IMR-90 (cell line): Measurements from ENCODE around the gene UNC5A. TPM values are rescaled to one million over a fixed set of nuclear protein-coding genes. Genes with fewer than 3 reads are reported as not detected.

Experiments
- ATAC-seq: fragments of 200-7000 bp; cut with Tn5 transposase; 2 replicates; pipeline ENCODE4 v1.9.1; 2020; ENCODE audit warnings: low read depth, mild to moderate bottlenecking, moderate library complexity
- BruUV-seq: library from RNA; stranded (reverse); fragments of 400-500 nt; replicated peaks from 2 replicates; lab custom pipeline; 2021; lab: Mats Ljungman, UMichigan
- CTCF ChIA-PET: fragments of 300-600 bp; formaldehyde crosslinking; extraction: SDS; loops from one replicate; lab custom pipeline; 2021; ENCODE audit warnings: antibody characterized with exemption; lab: Yijun Ruan, JAX
- POLR2A ChIA-PET: fragments of 300-600 bp; sonication (Branson Sonifier 250); formaldehyde crosslinking; loops from one replicate; lab custom pipeline; 2022; ENCODE audit warnings: antibody characterized with exemption; ENCODE audit not compliant: unreplicated experiment; lab: Charles Lee
- DNase-seq: peaks from one replicate; pipeline ENCODE4 v3.0.0; 2013
- H2AFZ ChIP-seq: replicated peaks from 2 replicates; pipeline ENCODE3; 2013; ENCODE audit warnings: low read length, mild to moderate bottlenecking; ENCODE audit not compliant: poor library complexity
- H2AK5ac ChIP-seq: 2 replicates; pipeline ENCODE4 v1.6.1; 2013; ENCODE audit warnings: low read depth, low read length, inconsistent platforms
- H2AK9ac ChIP-seq: replicated peaks from 2 replicates; pipeline ENCODE3; 2013; ENCODE audit warnings: mild to moderate bottlenecking, low read depth, low read length, moderate library complexity; ENCODE audit not compliant: poor library complexity
- H2BK120ac ChIP-seq: 2 replicates; pipeline ENCODE4 v1.6.1; 2013; ENCODE audit warnings: low read depth, low read length, inconsistent platforms
- H2BK15ac ChIP-seq: 3 replicates; pipeline ENCODE4 v1.6.1; 2013; ENCODE audit warnings: low read depth, low read length, inconsistent platforms
- H2BK20ac ChIP-seq: 2 replicates; pipeline ENCODE4 v1.6.1; 2013; ENCODE audit warnings: low read depth, mild to moderate bottlenecking, inconsistent platforms, low read length, moderate library complexity
- H2BK5ac ChIP-seq: 2 replicates; pipeline ENCODE4 v1.6.1; 2013; ENCODE audit warnings: mild to moderate bottlenecking, low read depth, low read length, inconsistent platforms; ENCODE audit not compliant: poor library complexity, severe bottlenecking
- H3K14ac ChIP-seq: replicated peaks from 2 replicates; pipeline ENCODE4 v1.6.1; 2013; ENCODE audit warnings: low read depth, low read length, inconsistent platforms
- H3K18ac ChIP-seq: 2 replicates; pipeline ENCODE4 v1.6.1; 2013; ENCODE audit warnings: low read depth, low read length, control low read depth
- H3K23ac ChIP-seq: 2 replicates; pipeline ENCODE4 v1.6.1; 2013; ENCODE audit warnings: low read depth, low read length, inconsistent platforms
- H3K27ac ChIP-seq: 2 replicates; pipeline ENCODE4 v1.5.1; 2013; ENCODE audit warnings: mild to moderate bottlenecking, control low read depth, low read length; ENCODE audit not compliant: insufficient read depth
- H3K27me3 ChIP-seq: 2 replicates; pipeline ENCODE4 v1.6.1; 2013; ENCODE audit warnings: low read length; ENCODE audit not compliant: control insufficient read depth, insufficient read depth
- H3K36me3 ChIP-seq: 2 replicates; pipeline ENCODE4 v1.6.1; 2013; ENCODE audit warnings: low read length, mixed read lengths; ENCODE audit not compliant: control insufficient read depth, insufficient read depth
- H3K4ac ChIP-seq: 2 replicates; pipeline ENCODE4 v1.6.1; 2013; ENCODE audit warnings: low read depth, low read length, inconsistent platforms
- H3K4me1 ChIP-seq: 2 replicates; pipeline ENCODE4 v1.6.1; 2013; ENCODE audit warnings: low read length, mixed read lengths; ENCODE audit not compliant: control insufficient read depth, insufficient read depth
- H3K4me2 ChIP-seq: 2 replicates; pipeline ENCODE4 v1.6.1; 2013; ENCODE audit warnings: low read depth, mild to moderate bottlenecking, control low read depth, low read length, moderate library complexity
- H3K4me3 ChIP-seq: 2 replicates; pipeline ENCODE4 v1.5.1; 2013; ENCODE audit warnings: low read depth, mild to moderate bottlenecking, control low read depth, low read length, moderate library complexity; ENCODE audit not compliant: insufficient read depth
- H3K56ac ChIP-seq: 2 replicates; pipeline ENCODE4 v1.6.1; 2013; ENCODE audit warnings: low read length, inconsistent platforms; ENCODE audit not compliant: insufficient read depth; ENCODE audit errors: extremely low read depth
- H3K79me1 ChIP-seq, 2 experiments: 2 replicates each; pipeline ENCODE4 v1.6.1; 2013; ENCODE audit warnings: low read length in 2 of 2, inconsistent platforms in 1 of 2, low read depth in 1 of 2
- H3K9ac ChIP-seq: 2 replicates; pipeline ENCODE4 v1.6.1; 2013; ENCODE audit warnings: low read depth, low read length, control low read depth
- H3K9me1 ChIP-seq: 2 replicates; pipeline ENCODE4 v1.6.1; 2013; ENCODE audit warnings: low read length, inconsistent platforms; ENCODE audit not compliant: insufficient read depth
- H3K9me3 ChIP-seq: 2 replicates; pipeline ENCODE4 v1.6.1; 2013; ENCODE audit warnings: low read length; ENCODE audit not compliant: control insufficient read depth, insufficient read depth
- H4K20me1 ChIP-seq: 2 replicates; pipeline ENCODE4 v1.6.1; 2013; ENCODE audit warnings: low read length, inconsistent platforms; ENCODE audit not compliant: insufficient read depth
- H4K5ac ChIP-seq: 2 replicates; pipeline ENCODE4 v1.6.1; 2013; ENCODE audit warnings: mild to moderate bottlenecking, low read depth, low read length, control low read depth
- H4K8ac ChIP-seq, 2 experiments: 2 replicates each; pipeline ENCODE4 v1.6.1; 2013; ENCODE audit warnings: low read depth in 2 of 2, low read length in 2 of 2, control low read depth in 1 of 2, inconsistent platforms in 1 of 2
- H4K91ac ChIP-seq: 2 replicates; pipeline ENCODE4 v1.6.1; 2013; ENCODE audit warnings: low read depth, low read length, inconsistent platforms; ENCODE audit not compliant: insufficient read depth
- CHD1 ChIP-seq: IDR thresholded peaks from 2 replicates; pipeline ENCODE4 v1.6.1; 2012; ENCODE audit warnings: low read depth, low read length, improper control_type of control experiment
- RCOR1 ChIP-seq: IDR thresholded peaks from 2 replicates; pipeline ENCODE4 v1.6.1; 2012; ENCODE audit warnings: mild to moderate bottlenecking, low read length, improper control_type of control experiment; ENCODE audit not compliant: insufficient replicate concordance
- RFX5 ChIP-seq: IDR thresholded peaks from 2 replicates; pipeline ENCODE4 v1.8.0; 2012; ENCODE audit warnings: low read depth, mild to moderate bottlenecking, low read length, moderate library complexity
- SMC3 ChIP-seq: fragments of 150-350 bp; IDR thresholded peaks from 2 replicates; pipeline ENCODE4 v1.6.1; 2016; ENCODE audit warnings: low read depth, mild to moderate bottlenecking, antibody characterized with exemption, low read length, moderate library complexity
- WGBS, 2 experiments: methylation state at CpG; one replicate each; pipeline versions ENCODE4 v1.1.5 to v1.1.7; 2013; ENCODE audit warnings: missing lambda C conversion rate in 2 of 2; ENCODE audit not compliant: insufficient read length in 1 of 2; ENCODE audit errors: extremely low coverage in 2 of 2; 5-methylcytosine and 5-hydroxymethylcytosine counted together
- dilution Hi-C: fragments of 300-500 bp; cut with HindIII; formaldehyde crosslinking; loops from one replicate; pipeline ENCODE4 v1.14.3; 2018; ENCODE audit warnings: low sequenced_read_pairs; ENCODE audit not compliant: unreplicated experiment
- in situ Hi-C: fragments of 300-500 bp; cut with MboI; formaldehyde crosslinking; loops from 3 replicates; pipeline ENCODE4 v1.14.3; 2019; ENCODE audit warnings: low sequenced_read_pairs, inconsistent platforms, mixed read lengths
- intact Hi-C: fragments of 100-400 bp; cut with micrococcal nuclease; formaldehyde crosslinking; loops from 2 replicates; pipeline ENCODE4 v1.10.0; 2022
- polyA plus RNA-seq, 3 experiments: library from polyadenylated mRNA; depleted of rRNA; stranded (reverse); fragments of >200 nt; gene quantifications; 2 replicates each; pipeline ENCODE4 v1.2.3, GENCODE V29; 2012; ENCODE audit warnings: low replicate concordance in 1 of 3
- total RNA-seq: library from RNA; depleted of rRNA; stranded (reverse); fragments of >200 nt; gene quantifications from 2 replicates; pipeline ENCODE4 v1.2.3, GENCODE V29; 2012

The UNC5A gene
- total and polyA plus RNA-seq, 2 of the 4 experiments (the other 2 are of a cell fraction) = not detected

- 27% methylated on average over 10 of the region's 24 CpGs; no CpG with 5 or more reads in 1 of the 2 experiments for WGBS, 2 experiments
- H4K91ac ChIP-seq = no peak overlapping the region
- no peak overlapping the region for H3K56ac ChIP-seq
- H2BK15ac ChIP-seq = no peak overlapping the region
- H3K27ac ChIP-seq = no peak overlapping the region
- H2AFZ ChIP-seq = no peak overlapping the region
- H2AK5ac ChIP-seq = no peak overlapping the region
- H3K79me1 ChIP-seq = no peaks in the 10 kb centered on the region
- H3K4ac ChIP-seq = no peak overlapping the region
- intact Hi-C loops (no loop called here), dilution Hi-C loops (no loop called here), in situ Hi-C loops (no loop called here)
- no peak overlapping the region for H2AK9ac ChIP-seq
- peaks cover 36% of the 10 kb centered on the region for H3K27me3 ChIP-seq
- no peak overlapping the region for H3K4me2 ChIP-seq
- ChIA-PET POLR2A (no interaction called here), CTCF (no interaction called here)
- no peak overlapping the region for H3K14ac ChIP-seq
- no peaks in the 10 kb centered on the region for H4K20me1 ChIP-seq
- H3K9ac ChIP-seq = no peak overlapping the region
- no peaks in the 10 kb centered on the region for H3K36me3 ChIP-seq
- no peak overlapping the region for H4K5ac ChIP-seq
- no peak for TF ChIP-seq SMC3
- TF ChIP-seq CHD1 = no peak
- no peak for TF ChIP-seq RFX5
- TF ChIP-seq RCOR1 = no peak
- H2BK20ac ChIP-seq = no peak overlapping the region
- BruUV-seq = no TSS peak
- H3K4me1 ChIP-seq = no peaks in the 10 kb centered on the region
- no peak for ATAC-seq
- no peak overlapping the region for H3K23ac ChIP-seq
- no peak overlapping the region for H3K18ac ChIP-seq
- no peak overlapping the region for H4K8ac ChIP-seq
- H2BK120ac ChIP-seq = no peak overlapping the region
- H3K9me3 ChIP-seq = 0 out of 2 replicates have a peak, but pooled peaks cover 2% of the 10 kb centered on the region
- H3K4me3 ChIP-seq = no peak overlapping the region
- H3K9me1 ChIP-seq = no peaks in the 10 kb centered on the region
- DNase-seq = no peak
- no peak overlapping the region for H2BK5ac ChIP-seq
These were observed 35.9 kb upstream of the UNC5A start for GRCh38 chr5:176774216-176775171.
